DMS153 treated with DMSO at 0.1 percent for 48 hours (cell line): ENCODE measurements around the gene BCAS4.
"Not testable (repeated sequence)": the region's sequence is repeated elsewhere in the genome, so short reads cannot be mapped to it uniquely, and the experiment has no call there.

Experiments
- DNase-seq: peaks from one replicate; lab custom pipeline; 2025; ENCODE audit not compliant: unreplicated experiment; lab: John Stamatoyannopoulos, UW

The BCAS4 gene, protein sequence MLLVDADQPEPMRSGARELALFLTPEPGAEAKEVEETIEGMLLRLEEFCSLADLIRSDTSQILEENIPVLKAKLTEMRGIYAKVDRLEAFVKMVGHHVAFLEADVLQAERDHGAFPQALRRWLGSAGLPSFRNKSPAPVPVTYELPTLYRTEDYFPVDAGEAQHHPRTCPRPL

DNA sequence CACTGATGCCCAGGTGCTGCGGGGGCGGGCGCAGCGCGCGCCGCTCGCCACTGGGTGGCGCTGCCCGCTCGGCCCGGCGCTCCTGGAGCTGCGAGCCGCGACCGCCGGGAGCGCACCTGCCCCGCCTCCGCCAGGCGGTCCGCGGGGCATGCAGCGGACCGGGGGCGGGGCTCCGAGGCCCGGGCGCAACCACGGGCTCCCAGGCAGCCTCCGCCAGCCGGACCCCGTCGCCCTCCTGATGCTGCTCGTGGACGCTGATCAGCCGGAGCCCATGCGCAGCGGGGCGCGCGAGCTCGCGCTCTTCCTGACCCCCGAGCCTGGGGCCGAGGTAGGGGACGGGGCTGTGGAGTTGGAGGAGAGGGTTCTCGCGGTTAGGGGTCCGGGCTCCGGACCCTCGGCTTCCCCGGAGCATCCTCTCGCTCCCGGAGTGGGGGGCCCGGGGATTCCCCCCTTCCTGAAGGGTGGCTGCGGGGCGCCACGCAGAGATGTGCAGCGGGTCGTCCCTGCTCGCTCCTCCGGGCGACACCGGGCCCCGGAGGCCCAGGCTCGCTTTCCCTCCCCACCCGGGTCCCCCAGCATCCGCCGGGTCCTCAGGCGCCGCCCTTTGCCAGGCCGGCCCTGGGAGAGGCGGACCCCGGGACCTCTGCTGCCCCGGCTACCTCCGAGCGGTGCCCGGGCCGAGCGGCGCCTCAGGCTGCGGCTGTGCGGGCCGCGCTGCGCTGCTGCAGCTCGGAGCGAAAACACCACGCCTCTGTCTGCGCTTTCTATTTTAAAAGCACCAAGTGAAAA, at the start of gene BCAS4:
Gene BCAS4 (plus strand): TSS at position 216 of the 789 bp plus-strand sequence. CDS start 23 bp downstream, at position 239.
- peak; percentile 65 for DNase-seq

DNA sequence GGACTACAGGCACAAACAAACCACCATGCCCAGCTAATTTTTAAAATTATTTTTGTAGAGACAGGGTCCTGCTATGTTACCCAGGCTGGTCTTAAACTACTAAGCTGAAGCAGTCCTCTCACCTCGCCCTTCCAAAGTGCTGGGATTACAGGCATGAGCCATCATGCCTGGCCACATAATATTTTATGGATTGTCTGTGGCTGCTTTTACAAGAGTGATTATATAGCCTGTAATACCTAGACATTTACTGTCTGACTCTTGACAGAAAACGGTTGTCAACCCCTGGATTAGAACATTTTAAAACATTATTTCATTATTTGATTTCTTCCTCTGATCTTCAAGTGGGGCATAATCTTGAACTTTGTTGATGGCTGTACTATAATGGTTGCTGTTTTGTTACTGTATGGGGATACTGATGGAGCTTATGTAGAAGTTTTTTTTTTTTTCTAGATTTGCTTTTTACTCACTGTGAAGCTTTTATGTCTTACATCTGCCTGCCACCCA, 49.2 kb upstream of the BCAS4 start:
- DNase-seq: no peak

DNA sequence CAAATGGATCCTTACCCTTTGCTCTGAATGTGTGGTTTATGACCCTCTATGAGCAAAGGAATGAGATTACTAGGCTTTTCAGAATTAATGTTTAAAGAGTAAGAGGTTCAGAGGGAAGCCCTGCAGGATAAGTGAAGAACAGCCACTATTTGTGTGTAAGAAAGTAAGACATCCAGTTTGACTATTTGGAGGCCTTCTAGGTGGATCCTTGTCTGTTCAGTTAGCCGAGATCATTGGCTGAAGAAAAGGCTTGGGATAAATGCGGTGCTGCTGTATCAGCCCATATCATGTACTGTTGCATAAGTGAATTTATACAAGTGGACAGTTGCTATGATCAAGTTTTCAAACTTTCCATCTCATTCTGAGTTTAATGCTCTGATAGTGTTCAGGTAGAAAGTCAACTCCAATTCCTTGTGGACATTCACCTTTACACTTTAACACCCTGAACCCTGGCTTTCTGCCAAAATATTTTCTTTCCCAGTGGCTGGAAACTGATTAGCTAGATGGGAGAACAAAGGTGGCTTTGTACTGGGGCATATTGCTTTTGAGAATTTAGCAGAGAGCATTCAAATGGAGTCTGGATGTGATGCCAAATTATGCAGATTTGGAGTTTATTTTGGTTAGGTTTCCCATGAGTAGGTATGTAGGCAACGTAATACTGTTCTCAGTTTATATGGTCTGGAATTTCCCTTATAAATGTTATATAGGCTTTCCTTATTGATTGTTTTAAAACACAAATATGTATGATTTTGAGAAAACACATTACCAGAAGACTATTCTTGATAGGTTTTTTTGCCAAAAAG, 48.5 kb upstream of the BCAS4 start:
- no peak for DNase-seq

DNA sequence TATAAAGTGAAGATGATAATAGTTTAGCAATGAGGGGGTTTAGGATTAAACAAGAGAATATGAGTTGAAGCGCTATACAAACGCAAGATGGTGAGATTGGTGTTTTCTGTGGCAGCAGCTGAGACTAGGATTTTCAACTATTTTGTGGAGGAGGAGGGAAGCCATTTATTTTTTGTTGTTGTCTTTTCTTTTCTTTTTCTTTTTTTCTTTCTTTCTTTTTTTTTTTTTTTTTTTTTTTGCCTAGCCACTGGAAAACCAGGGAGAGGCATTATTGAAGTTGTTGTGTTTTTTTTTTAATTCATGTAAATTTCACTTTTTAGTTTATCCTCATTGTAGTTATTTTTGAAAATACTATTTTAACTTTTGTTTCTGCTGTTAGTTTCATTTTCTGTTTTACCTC, 47.6 kb upstream of the BCAS4 start:
- DNase-seq: no peak

DNA sequence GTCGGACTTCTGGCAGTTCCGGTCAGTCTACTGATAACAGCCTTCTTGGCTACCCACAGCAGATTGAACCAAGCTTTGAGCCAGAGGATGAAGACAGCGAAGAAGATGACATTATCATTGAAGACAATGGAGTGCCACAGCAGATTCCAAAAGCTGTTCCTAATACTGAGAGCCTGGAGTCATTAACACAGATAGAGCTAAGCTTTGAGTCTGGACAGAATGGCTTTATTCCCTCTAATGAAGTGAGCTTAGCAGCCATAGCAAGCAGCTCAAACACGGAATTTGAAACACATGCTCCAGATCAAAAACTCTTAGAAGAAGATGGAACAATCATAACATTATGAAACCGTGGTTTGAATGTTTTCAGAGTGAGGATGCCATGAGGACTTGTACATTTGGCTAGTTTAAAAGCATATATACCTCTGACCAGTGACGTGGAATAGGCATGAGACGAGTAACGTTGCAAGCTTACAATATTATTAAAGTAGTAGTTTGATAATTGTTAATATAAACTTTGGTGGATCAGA, 44.7 kb upstream of the BCAS4 start:
- DNase-seq: no peak

DNA sequence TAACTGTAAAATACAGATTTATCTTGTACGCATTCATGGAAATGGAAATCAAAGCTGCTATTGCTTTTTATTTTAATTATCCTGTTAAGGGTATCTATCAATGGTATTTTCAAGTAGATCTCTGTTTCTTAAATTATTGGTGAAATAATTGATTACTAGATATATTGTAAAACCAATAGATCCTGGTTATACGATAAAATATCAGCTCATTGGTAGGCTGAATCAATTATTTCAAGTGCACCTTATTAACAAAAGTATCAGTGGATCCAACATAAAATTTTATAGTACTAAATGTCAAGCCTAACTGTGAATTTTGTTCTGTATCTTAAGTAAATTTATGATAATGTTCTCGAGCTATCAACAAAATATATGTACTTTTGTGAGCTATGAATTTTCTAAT, 41.7 kb upstream of the BCAS4 start:
- DNase-seq: no peak

DNA sequence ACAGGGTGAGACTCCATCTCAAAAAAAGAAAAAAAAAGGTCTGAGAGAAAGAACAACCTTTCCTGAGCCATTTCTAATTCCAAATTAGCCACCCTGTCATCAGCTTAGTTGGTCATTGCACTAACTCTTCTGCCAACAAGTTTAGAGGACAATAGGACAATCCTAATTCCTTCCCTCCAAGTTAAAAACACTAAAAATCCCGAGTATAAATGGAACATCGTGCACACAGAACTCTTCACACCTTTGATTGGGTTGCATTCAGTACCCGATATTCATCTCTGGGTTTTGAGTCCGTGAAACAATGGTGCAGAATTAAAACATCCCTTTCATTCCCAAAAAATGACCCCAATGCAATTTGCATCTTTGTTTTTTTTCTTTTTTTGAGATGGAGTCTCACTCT, 40.4 kb upstream of the BCAS4 start:
- no peak for DNase-seq

DNA sequence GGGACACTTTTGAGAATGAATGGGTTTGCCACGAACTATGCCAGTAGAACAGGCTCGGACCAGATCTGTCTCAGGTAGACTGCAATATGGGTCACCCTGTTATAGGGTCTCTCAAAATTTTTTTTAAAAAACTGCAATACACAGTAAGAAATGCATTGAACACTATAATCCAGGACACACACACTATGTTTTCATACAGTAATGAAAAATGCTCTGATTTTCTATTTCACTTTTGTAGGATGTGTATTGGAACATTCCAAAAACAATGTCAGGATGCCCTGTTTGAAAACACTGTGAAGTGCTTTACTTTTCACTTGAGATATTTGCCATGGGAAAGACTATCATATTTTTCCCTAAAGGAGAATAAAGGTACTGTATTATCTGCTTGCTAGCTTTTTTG, 38.4 kb upstream of the BCAS4 start:
- no peak for DNase-seq

DNA sequence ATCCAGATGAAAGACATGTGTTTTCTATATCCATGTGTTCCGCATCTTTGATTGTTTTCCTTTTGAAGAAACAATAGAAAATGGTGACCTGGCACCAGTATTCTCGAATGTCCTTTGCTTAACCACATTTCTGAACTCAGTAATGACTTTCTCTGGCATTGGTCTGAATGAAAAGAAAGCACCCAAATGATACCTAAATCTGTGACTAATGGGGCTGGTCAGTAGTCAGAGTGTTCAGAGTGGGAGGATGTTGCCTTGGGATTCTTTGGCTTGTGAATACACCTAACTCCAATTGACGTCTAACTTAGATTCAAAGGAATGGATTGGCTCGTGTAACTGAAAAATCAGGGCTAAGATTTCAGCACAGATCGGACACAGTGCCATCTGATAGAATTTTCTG, 36.4 kb upstream of the BCAS4 start:
- DNase-seq: no peak

DNA sequence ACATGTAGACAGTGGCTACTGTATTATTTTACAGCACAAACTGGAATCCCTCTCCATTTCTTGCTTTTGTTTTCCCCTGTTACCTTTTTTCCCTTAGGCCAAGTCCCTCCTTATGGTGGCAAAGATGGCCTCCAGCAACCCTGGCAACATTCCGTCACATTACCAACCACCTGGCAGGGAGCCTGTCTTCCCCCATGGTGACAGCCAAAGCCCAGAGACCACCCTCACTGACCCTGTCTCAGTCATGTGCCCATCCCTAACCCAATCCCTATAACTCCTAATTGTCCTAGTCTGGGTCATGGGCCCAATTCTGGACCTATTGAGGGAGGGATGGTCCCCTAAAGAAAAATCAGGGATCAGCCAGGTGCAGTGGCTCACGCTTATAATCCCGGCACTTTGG, 35.9 kb upstream of the BCAS4 start:
- no peak for DNase-seq

DNA sequence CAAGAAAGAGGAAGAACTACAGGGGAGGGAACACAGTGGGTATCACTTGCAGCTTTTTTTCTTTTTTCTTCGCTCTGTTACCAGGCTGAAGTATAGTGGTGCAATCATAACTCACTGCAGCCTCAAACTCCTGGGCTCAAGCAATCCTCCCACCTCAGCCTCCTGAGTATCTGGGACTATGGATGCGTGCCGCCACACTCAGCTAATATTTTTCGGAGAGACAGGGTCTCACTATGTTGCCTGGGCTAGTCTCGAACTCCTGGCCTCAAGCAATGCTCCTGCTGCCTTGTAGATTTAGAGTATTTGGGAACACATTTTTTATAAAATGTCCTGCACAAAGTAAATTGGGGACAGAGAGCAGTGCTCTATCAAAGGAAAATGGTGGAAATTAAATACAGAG, 35.2 kb upstream of the BCAS4 start:
- DNase-seq: no peak

DNA sequence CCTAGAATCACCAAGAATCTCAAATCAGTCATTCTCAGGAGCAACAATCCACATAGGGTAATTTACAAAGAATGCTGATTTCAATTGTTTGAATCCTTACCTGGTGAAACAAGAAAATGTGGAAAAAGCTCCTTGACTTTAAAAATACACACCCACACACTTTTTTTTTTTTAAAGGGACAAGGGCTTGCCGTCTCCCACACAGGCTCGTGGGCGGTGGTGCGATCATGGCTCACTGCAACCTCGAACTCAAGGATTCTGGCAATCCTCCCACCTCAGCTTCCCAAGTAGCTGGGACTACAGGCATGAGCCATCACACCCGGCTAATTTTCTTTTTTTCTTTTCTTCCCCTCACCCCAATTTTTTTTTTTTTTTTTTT, 32.8 kb upstream of the BCAS4 start:
- DNase-seq: no peak

DNA sequence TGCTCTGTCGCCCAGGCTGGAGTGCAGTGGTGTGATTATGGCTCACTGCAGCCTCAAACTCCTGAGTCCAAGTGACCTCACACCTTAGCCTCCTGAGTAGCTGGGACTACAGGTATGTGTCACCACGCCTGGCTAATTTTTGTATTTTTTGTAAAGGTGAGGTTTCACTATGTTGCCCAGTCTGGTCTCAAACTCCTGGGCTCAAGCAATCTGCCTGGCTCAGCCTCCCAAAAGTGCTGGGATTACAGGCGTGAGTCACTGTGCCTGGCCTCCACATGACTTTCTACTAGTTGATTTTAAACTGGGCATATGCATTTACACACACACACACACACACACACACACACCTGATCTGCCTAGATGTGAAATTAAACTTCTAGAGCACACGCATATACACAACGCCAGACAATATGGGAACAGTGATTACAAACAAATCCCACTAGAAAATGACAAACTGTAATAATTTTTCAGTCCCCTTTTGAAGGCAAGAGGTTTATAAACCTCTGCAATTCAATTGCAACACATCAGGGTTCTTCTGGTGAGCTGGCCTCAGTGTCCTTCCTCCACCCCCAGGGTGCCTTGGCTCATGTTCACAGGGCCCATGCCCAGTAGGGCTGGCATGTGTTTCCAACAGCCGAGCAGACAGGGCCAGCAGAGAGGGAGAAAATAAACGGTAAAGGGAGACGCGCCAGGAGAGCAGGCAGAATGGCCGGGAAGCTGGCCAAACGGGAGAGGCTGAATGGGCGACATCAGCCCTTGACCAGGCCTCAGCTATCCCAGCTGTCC, 32.2 kb upstream of the BCAS4 start:
- no peak for DNase-seq

DNA sequence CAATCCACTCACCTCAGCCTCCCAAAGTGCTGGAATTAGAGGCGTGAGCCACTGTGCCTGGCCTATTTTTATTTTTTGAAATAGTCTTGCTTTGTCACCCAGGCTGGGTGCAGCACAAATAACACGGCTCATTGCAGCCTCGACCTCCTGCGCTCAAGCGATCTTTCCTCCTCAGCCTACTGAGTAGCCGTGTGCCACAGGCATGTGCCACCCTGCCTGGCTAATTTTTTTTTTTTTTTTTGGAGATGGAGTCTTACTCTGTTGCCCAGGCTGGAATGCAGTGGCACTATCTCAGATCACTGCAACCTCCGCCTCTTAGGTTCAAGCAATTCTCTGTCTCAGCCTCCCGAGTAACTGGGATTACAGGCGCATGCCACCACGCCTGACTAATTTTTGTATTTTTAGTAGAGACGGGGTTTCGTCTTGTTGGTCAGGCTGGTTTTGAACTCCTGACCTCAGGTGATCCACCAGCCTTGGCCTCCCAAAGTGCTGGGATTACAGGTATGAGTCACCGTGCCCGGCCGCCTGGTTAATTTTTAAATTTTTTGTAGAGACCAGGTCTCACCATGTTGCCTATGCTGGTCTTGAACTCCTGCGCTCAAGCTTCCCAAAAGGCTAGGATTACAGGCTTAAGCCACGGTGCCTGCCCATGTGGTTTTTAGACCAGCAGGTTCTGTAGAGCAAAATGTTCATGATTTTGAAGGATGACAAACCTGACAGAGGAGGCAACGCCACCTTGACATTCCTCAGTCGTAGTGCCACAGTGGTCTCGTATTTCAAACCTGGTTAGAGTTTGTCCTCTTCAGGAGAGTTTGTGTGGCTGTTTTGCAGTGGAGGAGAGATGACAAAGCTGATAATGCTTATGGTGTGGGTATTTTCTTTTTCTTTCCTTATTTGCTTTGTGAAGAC, 31.1 kb upstream of the BCAS4 start:
- not testable (repeated sequence) for DNase-seq

DNA sequence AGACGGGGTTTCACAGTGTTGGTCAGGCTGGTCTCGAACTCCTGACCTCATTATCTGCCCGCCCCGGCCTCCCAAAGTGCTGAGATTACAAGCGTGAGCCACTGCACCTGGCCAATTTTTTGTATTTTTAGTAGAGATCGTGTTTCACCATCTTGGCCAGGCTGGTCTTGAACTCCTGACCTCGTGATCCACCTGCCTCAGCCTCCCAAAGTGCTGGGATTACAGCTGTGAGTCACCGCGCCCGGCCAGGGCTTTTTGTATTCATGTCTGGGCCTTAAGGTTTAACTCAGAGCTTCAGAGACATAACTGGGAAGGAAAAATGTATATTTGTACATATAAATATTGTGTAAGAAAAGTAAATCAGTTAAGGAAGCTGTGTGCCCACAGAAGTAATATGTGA, 29.6 kb upstream of the BCAS4 start:
- not testable (repeated sequence) for DNase-seq

DNA sequence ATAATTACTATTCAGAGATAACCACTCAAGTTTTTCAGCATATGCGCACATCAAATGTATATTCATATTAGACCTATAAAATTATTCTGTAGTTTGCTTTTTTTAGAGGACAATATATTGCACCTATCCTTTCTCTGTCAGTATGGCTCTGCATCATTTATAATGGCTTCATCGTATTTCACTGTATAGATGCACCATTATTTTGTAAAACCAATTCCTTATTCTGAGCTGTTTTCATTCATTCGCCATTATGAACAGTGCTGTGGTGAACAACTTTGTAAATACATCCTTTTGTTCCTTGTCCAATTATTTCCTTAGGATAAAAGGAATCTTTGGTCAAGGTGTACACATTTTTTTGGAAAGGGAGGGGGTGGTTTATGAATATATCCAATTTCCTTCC, 29.2 kb upstream of the BCAS4 start:
- no peak for DNase-seq

DNA sequence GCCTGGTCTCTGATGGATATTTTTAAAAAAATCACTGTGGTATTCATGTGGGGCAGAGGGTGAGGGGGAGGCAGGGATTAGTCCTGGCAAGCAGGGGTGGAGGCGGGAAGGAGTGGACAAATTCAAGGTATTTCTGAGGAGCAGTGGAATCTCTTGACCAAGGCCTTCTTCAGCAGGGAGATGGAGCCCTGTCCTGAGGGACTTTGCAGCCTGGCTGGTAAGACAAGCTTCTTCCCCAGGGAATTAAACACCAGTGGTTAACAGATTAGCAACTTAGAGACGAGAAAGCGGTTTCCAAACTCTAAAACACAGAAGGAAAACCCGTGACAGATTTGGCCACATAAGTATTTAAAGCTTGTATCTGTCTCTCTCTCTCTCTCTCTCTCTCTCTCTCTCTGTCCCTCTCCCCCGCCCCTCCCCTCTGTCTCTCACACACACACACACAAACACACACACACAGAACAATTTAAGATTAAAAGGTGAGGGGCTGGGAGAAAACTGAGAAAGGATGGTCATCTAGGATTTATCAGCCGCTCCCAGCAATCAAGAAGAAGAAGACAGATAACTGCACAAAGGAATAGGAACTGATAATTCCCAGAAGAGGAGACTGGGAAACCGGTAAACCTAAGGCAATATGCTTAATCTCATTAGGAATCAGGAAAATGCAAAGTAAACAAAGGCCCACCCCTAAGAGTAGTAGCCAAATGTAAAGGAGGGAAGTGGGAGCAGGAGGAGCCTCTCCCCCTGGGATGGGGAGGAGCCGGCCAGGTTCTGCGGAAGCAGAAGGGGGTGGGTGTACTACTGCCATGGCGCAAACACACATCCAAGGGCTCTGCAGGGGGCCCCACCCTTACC, 27.7 kb upstream of the BCAS4 start:
- DNase-seq: not testable (repeated sequence)

DNA sequence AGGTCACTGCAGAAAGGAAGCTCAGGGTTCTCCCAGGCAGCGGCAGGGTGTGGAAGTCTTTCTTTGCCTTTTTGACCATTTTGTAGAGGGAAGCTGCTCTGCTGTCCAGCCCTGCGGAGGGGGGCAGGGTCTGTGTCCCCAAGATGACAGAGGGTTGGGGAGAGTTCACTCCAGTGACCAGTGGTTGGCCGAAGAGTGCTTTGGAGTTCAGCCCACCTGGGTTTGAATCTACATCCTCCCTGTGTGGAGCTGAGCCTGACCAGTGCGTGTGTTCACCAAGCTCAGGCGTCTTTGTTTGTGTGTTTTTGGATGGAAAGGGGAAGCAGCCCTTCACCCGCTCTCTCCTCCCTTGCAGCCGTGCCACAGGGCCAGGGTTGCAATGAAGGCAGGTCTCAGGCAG, 25.9 kb upstream of the BCAS4 start:
- DNase-seq: not testable (repeated sequence)

DNA sequence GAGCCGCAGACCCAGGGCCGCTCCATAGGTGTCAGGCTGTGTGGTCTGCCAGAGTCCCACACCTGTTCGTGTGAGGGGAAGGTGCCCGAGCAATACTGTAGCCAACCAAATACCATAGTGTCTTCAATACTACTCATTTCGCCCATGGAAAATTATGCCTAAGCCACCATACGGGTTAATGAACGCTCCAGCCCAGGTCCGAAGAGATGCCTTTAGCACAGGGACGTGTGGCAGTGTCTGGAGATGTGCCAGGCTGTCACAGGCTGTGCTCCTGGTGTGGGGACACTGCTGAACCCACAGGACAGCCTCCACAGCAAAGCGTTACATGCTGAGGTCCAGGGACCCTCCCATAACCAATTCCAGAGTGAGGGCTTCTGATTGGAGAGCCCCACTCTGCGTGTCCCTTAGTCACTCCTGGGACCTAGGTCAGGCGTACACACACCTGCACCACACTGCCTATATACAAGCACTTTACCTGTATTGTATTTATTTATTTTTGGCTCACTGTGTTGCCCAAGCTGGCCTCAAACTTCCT, 25.2 kb upstream of the BCAS4 start:
- not testable (repeated sequence) for DNase-seq
